ENCODE data around the gene TRAM2.

DNA sequence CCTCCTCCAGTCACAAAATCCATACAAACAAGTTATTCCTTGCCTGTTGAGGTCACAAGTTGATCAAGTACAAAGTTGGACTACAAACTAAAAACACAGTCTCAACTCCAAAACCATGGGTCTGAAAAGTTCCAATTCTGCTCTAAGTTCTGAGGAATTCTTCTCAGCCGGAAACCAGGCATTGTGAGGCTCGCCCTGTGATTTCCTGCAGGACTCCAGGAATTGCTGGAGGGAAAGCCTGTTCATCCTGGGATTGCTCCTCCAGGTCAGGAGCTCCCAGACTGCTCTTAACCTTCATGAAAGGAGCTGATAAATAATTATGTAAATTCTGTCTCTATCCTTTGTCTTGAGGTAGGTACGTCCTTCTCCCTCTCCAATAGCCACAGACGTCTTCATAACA lies 8.5 kb downstream of the TRAM2 start:
- TF ChIP-seq, protein P1, sequence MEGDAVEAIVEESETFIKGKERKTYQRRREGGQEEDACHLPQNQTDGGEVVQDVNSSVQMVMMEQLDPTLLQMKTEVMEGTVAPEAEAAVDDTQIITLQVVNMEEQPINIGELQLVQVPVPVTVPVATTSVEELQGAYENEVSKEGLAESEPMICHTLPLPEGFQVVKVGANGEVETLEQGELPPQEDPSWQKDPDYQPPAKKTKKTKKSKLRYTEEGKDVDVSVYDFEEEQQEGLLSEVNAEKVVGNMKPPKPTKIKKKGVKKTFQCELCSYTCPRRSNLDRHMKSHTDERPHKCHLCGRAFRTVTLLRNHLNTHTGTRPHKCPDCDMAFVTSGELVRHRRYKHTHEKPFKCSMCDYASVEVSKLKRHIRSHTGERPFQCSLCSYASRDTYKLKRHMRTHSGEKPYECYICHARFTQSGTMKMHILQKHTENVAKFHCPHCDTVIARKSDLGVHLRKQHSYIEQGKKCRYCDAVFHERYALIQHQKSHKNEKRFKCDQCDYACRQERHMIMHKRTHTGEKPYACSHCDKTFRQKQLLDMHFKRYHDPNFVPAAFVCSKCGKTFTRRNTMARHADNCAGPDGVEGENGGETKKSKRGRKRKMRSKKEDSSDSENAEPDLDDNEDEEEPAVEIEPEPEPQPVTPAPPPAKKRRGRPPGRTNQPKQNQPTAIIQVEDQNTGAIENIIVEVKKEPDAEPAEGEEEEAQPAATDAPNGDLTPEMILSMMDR (IDR thresholded peaks at IDR 0.05), result no peak
- TF ChIP-seq POLR2A (IDR thresholded peaks at IDR 0.05), result no peak

Measured in testis (tissue), 2 donors.